ENCODE data around the gene NEBL.

The NEBL gene

DNA sequence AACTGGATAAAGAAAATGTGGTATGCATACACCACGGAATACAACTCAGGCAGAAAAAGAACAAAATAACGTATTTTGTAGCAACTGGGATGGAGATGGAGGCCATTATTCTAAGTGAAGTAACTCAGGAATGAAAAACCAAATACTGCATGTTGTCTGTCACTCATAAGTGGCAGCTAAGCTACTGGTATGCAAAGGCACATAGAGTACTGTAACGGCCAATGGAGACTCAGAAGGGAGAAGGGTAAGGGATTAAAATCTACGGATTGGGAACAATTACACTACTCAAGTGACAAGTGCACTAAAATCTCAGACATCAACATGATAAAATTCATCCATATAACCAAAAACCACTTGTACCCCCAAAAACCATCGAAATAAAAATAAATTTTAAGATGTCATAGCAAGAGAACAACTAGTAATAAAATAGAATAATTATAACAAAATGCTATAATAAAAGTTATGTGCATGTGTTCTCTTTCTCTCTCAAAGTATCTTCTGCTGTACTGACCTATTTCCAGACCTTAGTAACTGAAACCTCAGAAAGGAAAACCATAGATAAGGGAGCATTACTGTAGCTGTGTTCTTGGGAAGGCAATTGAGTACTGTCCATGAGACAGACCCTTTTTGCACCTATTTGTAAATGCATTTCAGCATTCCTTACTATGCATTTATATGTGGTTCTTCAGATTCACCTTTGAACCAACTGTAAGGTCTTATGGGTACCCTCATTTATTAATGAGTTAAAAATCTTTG is 6.7 kb upstream of the NEBL start:
- H3K4me1 ChIP-seq (ENCODE audit: control insufficient read depth in 2 of 2, insufficient read depth in 2 of 2, low read length in 2 of 2): no peaks in the 10 kb centered on the region
- no peak overlapping the region for H3K4me3 ChIP-seq (ENCODE audit: low read length in 2 of 2)
- H3K9ac ChIP-seq (ENCODE audit: low read depth in 1 of 2, low read length in 2 of 2): no peak overlapping the region
- no peaks in the 10 kb centered on the region for H3K9me3 ChIP-seq (ENCODE audit: control insufficient read depth in 2 of 2, low read length in 2 of 2)
- H3K27ac ChIP-seq (ENCODE audit: low read depth in 2 of 2, low read length in 2 of 2): no peak overlapping the region
- no peaks in the 10 kb centered on the region for H3K27me3 ChIP-seq (ENCODE audit: control insufficient read depth in 2 of 2, insufficient read depth in 2 of 2, low read length in 2 of 2)
- no peaks in the 10 kb centered on the region for H3K36me3 ChIP-seq (ENCODE audit: control insufficient read depth in 2 of 2, insufficient read depth in 2 of 2, low read length in 2 of 2)

- Histone ChIP-seq H3K9me3 (ENCODE audit: control insufficient read depth in 2 of 2, low read length in 2 of 2) (no peaks in the 10 kb centered on the region), H3K27ac (ENCODE audit: low read depth in 2 of 2, low read length in 2 of 2) (no peak overlapping the region), H3K36me3 (ENCODE audit: control insufficient read depth in 2 of 2, insufficient read depth in 2 of 2, low read length in 2 of 2) (no peaks in the 10 kb centered on the region), H3K4me3 (ENCODE audit: low read length in 2 of 2) (no peak overlapping the region), H3K4me1 (ENCODE audit: control insufficient read depth in 2 of 2, insufficient read depth in 2 of 2, low read length in 2 of 2) (no peaks in the 10 kb centered on the region), H3K9ac (ENCODE audit: low read depth in 1 of 2, low read length in 2 of 2) (no peak overlapping the region), H3K27me3 (ENCODE audit: control insufficient read depth in 2 of 2, insufficient read depth in 2 of 2, low read length in 2 of 2) (no peaks in the 10 kb centered on the region)
Measured at GRCh38 chr10:20901110-20901509, 4.0 kb upstream of the NEBL start.

- no peaks in the 10 kb centered on the region for H3K4me1 ChIP-seq (ENCODE audit: control insufficient read depth in 2 of 2, insufficient read depth in 2 of 2, low read length in 2 of 2)
- H3K4me3 ChIP-seq (ENCODE audit: low read length in 2 of 2): no peak overlapping the region
- no peaks in the 10 kb centered on the region for H3K9me3 ChIP-seq (ENCODE audit: control insufficient read depth in 2 of 2, low read length in 2 of 2)
- H3K9ac ChIP-seq (ENCODE audit: low read depth in 1 of 2, low read length in 2 of 2): no peak overlapping the region
- H3K27ac ChIP-seq (ENCODE audit: low read depth in 2 of 2, low read length in 2 of 2): no peak overlapping the region
- H3K36me3 ChIP-seq (ENCODE audit: control insufficient read depth in 2 of 2, insufficient read depth in 2 of 2, low read length in 2 of 2): no peaks in the 10 kb centered on the region
- H3K27me3 ChIP-seq (ENCODE audit: control insufficient read depth in 2 of 2, insufficient read depth in 2 of 2, low read length in 2 of 2): no peaks in the 10 kb centered on the region
Measured at GRCh38 chr10:20898866-20899535, 1.9 kb upstream of the NEBL start.

GRCh38 chr10:20893297-20893696 is 3.8 kb downstream of the NEBL start:
- H3K4me3 ChIP-seq (ENCODE audit: low read length in 2 of 2): no peak overlapping the region
- H3K36me3 ChIP-seq (ENCODE audit: control insufficient read depth in 2 of 2, insufficient read depth in 2 of 2, low read length in 2 of 2): no peaks in the 10 kb centered on the region
- no peak overlapping the region for H3K27ac ChIP-seq (ENCODE audit: low read depth in 2 of 2, low read length in 2 of 2)
- no peak overlapping the region for H3K9ac ChIP-seq (ENCODE audit: low read depth in 1 of 2, low read length in 2 of 2)
- no peaks in the 10 kb centered on the region for H3K4me1 ChIP-seq (ENCODE audit: control insufficient read depth in 2 of 2, insufficient read depth in 2 of 2, low read length in 2 of 2)
- no peaks in the 10 kb centered on the region for H3K27me3 ChIP-seq (ENCODE audit: control insufficient read depth in 2 of 2, insufficient read depth in 2 of 2, low read length in 2 of 2)
- H3K9me3 ChIP-seq (ENCODE audit: control insufficient read depth in 2 of 2, low read length in 2 of 2): no peaks in the 10 kb centered on the region

DNA sequence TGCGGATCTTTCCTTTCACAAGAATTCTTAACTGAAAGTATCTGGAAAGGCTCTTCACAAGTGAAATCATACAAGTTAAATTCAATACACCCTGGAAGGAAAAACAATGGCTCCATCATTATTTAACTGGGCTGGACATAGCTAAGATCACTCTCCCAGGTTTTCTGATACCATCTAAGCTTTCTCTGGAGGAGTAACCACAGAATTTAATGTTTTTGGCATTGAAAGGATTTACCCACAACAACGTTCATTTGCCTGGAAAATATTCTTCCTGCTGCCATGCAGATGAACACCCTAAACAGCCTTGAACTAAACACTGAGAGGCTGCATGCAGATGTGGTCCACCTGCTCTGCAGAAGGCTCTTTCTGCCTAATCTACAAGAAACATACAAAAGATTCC is 4.3 kb downstream of the NEBL start:
- no peaks in the 10 kb centered on the region for H3K9me3 ChIP-seq (ENCODE audit: control insufficient read depth in 2 of 2, low read length in 2 of 2)
- H3K9ac ChIP-seq (ENCODE audit: low read depth in 1 of 2, low read length in 2 of 2): no peak overlapping the region
- H3K27ac ChIP-seq (ENCODE audit: low read depth in 2 of 2, low read length in 2 of 2): no peak overlapping the region
- H3K4me1 ChIP-seq (ENCODE audit: control insufficient read depth in 2 of 2, insufficient read depth in 2 of 2, low read length in 2 of 2): no peaks in the 10 kb centered on the region
- H3K27me3 ChIP-seq (ENCODE audit: control insufficient read depth in 2 of 2, insufficient read depth in 2 of 2, low read length in 2 of 2): no peaks in the 10 kb centered on the region
- H3K4me3 ChIP-seq (ENCODE audit: low read length in 2 of 2): no peak overlapping the region
- no peaks in the 10 kb centered on the region for H3K36me3 ChIP-seq (ENCODE audit: control insufficient read depth in 2 of 2, insufficient read depth in 2 of 2, low read length in 2 of 2)

DNA sequence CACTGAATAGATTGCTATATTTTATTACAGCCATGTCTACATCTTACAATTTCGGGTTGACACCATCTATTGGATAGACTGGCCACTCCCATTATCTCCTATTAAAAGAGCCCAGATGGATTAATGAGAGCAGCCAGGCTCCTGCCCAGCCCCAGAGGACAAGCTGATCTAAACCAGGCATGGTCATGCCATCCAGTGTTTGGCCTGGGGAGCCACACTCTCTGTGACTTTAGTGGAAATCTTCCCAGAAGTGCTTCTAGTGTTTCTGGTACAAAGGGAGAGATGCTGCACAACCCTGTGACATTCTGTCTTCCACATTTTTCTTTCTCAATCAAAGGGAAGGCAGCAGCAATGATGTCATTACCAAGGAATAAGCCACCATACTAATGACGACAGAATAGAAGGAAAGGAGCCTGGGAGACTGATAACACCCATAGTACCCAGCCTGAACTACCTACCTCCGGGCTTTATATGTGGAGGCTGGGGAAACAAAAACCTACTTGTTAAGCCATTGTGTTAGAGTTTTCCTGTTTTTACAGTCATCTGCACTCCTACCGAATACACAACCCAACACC is 5.0 kb downstream of the NEBL start:
- Histone ChIP-seq H3K4me3 (ENCODE audit: low read length in 2 of 2) (no peak overlapping the region), H3K4me1 (ENCODE audit: control insufficient read depth in 2 of 2, insufficient read depth in 2 of 2, low read length in 2 of 2) (no peaks in the 10 kb centered on the region), H3K27me3 (ENCODE audit: control insufficient read depth in 2 of 2, insufficient read depth in 2 of 2, low read length in 2 of 2) (no peaks in the 10 kb centered on the region)

DNA sequence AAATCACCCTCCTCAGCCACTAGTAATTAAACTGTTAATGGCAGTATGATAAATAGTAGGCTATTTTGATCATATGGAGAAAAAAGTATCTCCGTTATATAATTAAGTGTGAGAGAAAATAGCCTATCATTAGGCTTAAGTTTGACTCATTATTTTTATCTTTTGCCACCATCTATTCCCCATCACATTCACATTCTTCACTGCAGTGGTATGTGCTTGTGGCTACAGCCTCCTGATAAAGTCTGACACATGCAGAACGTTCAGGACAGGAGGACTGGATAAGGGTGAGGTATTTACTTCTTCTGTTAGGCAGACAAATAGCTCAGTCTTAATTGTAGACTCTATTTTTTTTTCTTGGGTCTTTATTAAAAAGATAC is 5.8 kb downstream of the NEBL start:
- Histone ChIP-seq H3K9ac (ENCODE audit: low read depth in 1 of 2, low read length in 2 of 2) (no peak overlapping the region), H3K4me3 (ENCODE audit: low read length in 2 of 2) (no peak overlapping the region), H3K4me1 (ENCODE audit: control insufficient read depth in 2 of 2, insufficient read depth in 2 of 2, low read length in 2 of 2) (no peaks in the 10 kb centered on the region), H3K9me3 (ENCODE audit: control insufficient read depth in 2 of 2, low read length in 2 of 2) (no peaks in the 10 kb centered on the region), H3K27ac (ENCODE audit: low read depth in 2 of 2, low read length in 2 of 2) (no peak overlapping the region), H3K27me3 (ENCODE audit: control insufficient read depth in 2 of 2, insufficient read depth in 2 of 2, low read length in 2 of 2) (no peaks in the 10 kb centered on the region), H3K36me3 (ENCODE audit: control insufficient read depth in 2 of 2, insufficient read depth in 2 of 2, low read length in 2 of 2) (no peaks in the 10 kb centered on the region)

More for the DNA sequence above, 5.0 kb downstream of the NEBL start:
- Histone ChIP-seq H3K9ac (ENCODE audit: low read depth in 1 of 2, low read length in 2 of 2) (no peak overlapping the region), H3K9me3 (ENCODE audit: control insufficient read depth in 2 of 2, low read length in 2 of 2) (no peaks in the 10 kb centered on the region), H3K27ac (ENCODE audit: low read depth in 2 of 2, low read length in 2 of 2) (no peak overlapping the region), H3K36me3 (ENCODE audit: control insufficient read depth in 2 of 2, insufficient read depth in 2 of 2, low read length in 2 of 2) (no peaks in the 10 kb centered on the region)

DNA sequence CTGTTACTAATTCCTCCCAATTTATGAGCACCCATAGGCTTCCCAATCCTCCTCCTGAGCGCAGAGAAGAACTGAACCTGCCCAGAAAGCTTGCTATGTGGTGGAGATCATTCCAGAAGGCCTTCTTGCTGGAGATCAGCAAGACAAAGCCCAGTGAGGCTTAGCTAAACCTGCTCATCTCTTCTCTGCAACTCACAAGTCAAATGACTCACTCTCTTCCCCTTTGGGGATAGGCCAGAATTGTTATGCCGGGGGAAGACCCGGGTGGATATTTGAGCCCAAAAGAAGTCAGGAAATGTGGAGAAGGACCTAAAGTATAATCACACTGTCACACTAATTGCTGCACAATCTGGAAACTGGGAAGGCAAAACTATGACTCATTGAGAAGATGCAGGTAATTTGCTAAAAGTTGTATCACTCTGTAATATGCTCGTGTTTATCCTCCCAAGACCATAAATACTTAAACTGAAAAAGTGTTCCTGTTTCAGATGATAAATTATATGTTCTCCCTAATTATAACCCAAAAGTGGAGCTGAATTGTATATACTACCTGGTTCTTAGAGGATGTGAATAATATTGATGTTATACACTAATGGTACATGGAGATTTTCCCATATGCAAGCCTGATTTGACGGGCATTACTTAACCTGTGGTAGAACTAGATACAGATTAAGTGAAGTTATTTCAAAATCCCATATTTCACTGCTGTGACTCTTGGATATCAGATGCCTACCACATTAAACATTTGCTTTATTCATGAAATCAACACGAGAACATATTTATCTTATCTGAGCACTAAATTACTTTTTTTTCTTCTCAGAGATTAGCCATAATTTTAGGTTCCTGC is 6.4 kb downstream of the NEBL start:
- H3K27ac ChIP-seq (ENCODE audit: low read depth in 2 of 2, low read length in 2 of 2): no peak overlapping the region
- H3K27me3 ChIP-seq (ENCODE audit: control insufficient read depth in 2 of 2, insufficient read depth in 2 of 2, low read length in 2 of 2): no peaks in the 10 kb centered on the region
- no peak overlapping the region for H3K9ac ChIP-seq (ENCODE audit: low read depth in 1 of 2, low read length in 2 of 2)
- no peaks in the 10 kb centered on the region for H3K4me1 ChIP-seq (ENCODE audit: control insufficient read depth in 2 of 2, insufficient read depth in 2 of 2, low read length in 2 of 2)
- H3K36me3 ChIP-seq (ENCODE audit: control insufficient read depth in 2 of 2, insufficient read depth in 2 of 2, low read length in 2 of 2): no peaks in the 10 kb centered on the region
- H3K4me3 ChIP-seq (ENCODE audit: low read length in 2 of 2): no peak overlapping the region
- no peaks in the 10 kb centered on the region for H3K9me3 ChIP-seq (ENCODE audit: control insufficient read depth in 2 of 2, low read length in 2 of 2)

DNA sequence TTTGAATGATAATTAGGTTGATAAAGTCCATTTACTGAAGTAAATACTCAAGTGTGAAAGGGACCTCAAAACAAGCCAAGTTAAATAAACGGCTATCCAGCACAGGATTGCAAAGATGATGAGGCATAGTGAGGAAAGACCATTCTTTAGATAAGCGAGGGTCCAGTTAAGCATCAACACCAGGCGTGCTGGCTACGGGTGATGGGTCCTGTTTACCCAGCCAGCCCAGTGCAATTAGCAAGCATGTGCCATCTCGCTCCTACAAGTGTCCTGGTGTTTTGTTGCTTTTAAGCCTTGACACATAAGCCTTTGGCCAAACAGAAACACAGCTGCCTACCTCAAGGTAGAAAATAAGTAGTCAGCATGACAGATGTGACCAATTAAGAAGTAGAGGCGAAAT is 7.1 kb downstream of the NEBL start:
- Histone ChIP-seq H3K9me3 (ENCODE audit: control insufficient read depth in 2 of 2, low read length in 2 of 2) (no peaks in the 10 kb centered on the region), H3K4me1 (ENCODE audit: control insufficient read depth in 2 of 2, insufficient read depth in 2 of 2, low read length in 2 of 2) (no peaks in the 10 kb centered on the region), H3K36me3 (ENCODE audit: control insufficient read depth in 2 of 2, insufficient read depth in 2 of 2, low read length in 2 of 2) (no peaks in the 10 kb centered on the region), H3K27me3 (ENCODE audit: control insufficient read depth in 2 of 2, insufficient read depth in 2 of 2, low read length in 2 of 2) (no peaks in the 10 kb centered on the region), H3K27ac (ENCODE audit: low read depth in 2 of 2, low read length in 2 of 2) (no peak overlapping the region), H3K9ac (ENCODE audit: low read depth in 1 of 2, low read length in 2 of 2) (no peak overlapping the region), H3K4me3 (ENCODE audit: low read length in 2 of 2) (no peak overlapping the region)
